Measurements from ENCODE around the gene ABHD17C. TPM values are rescaled to one million over a fixed set of nuclear protein-coding genes. Genes with fewer than 3 reads are reported as not detected.

The ABHD17C gene
- total RNA-seq, 4 donors from 2014 or later = 41.0 to 96.0 (median 72.5) TPM

Small RNA genes within 50 kb of the gene (small RNA-seq; reads per million reads assigned to genes)
- gene RNU6-380P = 0 reads per million in 4 donors

Other genes with a start within 250 kb of the ABHD17C start
- gene CEMIP, start 84.1 kb downstream of the ABHD17C start, total RNA-seq = under 1 TPM in 2 of 4 donors, not detected in 2; 0.27 to 0.32 TPM

Data from transverse colon (tissue), 4 donors.